Astrocyte of the cerebellum (primary cell): ENCODE measurements around the gene DDX10.
"Not testable (repeated sequence)": the region's sequence is repeated elsewhere in the genome, so short reads cannot be mapped to it uniquely, and the experiment has no call there.

Experiments
- DNase-seq: peaks from one replicate; pipeline ENCODE4 v3.0.0-alpha.2; 2011; ENCODE audit warnings: low read depth
- H3K4me3 ChIP-seq: 2 replicates; pipeline ENCODE4 v1.5.1; 2011; ENCODE audit warnings: mild to moderate bottlenecking, low read depth, low read length, moderate library complexity
- CTCF ChIP-seq: IDR thresholded peaks from 2 replicates; pipeline ENCODE4 v1.5.1; 2012; ENCODE audit warnings: low read length, low read depth, moderate library complexity, mild to moderate bottlenecking; ENCODE audit errors: missing control alignments
- in situ Hi-C: cut with HindIII; loops from 2 replicates; pipeline ENCODE4 v1.10.0; 2017; ENCODE audit warnings: low sequenced_read_pairs

Gene DDX10

GRCh38 chr11:108648528-108648885 is 16.4 kb upstream of the DDX10 start:
- H3K4me3 ChIP-seq, result no peak overlapping the region
- no peak for TF ChIP-seq CTCF
- no peak for DNase-seq
- in situ Hi-C loops, result no loop called here

GRCh38 chr11:108654100-108654499 is 10.8 kb upstream of the DDX10 start:
- DNase-seq, in situ Hi-C loops: not testable (repeated sequence)

GRCh38 chr11:108654994-108655631 is 9.8 kb upstream of the DDX10 start:
- in situ Hi-C loops, result no loop called here
- peak; percentile 44 for DNase-seq
- no peak overlapping the region for H3K4me3 ChIP-seq
- peak; percentile 64 for TF ChIP-seq CTCF

More at GRCh38 chr11:108654100-108654499, 10.8 kb upstream of the DDX10 start:
- not testable (repeated sequence) for H3K4me3 ChIP-seq

DNA sequence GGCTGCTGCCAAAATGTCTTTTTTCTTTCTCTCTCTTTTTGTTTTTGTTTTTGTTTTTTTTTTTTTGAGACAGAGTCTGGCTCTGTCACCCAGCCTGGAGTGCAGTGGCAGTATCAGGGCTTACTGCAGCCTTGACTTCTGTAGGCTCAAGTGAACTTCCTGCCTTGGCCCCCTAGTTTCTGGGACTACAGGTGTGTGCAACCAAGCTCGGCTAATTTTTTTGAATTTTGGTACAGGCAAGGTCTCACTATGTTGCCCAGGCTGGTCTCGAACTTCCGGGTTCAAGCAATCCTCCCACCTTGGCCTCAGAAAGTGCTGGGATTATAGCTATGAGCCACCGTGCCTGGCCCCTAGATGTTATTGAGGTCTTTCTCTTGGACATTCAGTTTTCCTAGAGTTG is 2.2 kb upstream of the DDX10 start:
- in situ Hi-C loops, result no loop called here
- no peak for TF ChIP-seq CTCF
- no peak for DNase-seq

GRCh38 chr11:108663154-108663877 is 1.6 kb upstream of the DDX10 start:
- no peak overlapping the region for H3K4me3 ChIP-seq
- DNase-seq, result no peak
- no peak for TF ChIP-seq CTCF
- in situ Hi-C loops, result no loop called here

More for the DNA sequence above, 2.2 kb upstream of the DDX10 start:
- H3K4me3 ChIP-seq, result no peak overlapping the region

DNA sequence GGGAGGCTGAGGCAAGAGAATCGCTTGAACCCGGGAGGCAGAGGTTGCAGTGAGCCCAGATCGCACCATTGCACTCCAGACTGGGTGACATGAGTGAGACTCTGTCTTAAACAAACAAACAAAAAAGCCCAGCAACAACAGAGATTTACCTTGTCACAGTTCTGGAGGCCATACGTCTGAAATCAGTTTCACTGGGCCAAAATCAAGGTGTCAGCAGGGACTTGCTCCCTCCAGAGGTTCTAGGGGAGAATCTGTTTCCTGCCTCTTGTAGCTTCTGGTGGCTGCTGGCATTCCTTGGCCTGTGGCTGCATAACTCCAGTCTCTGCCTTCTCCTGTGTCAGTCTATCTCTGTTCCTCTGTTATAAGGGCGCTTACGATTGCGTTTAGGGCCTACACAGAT is 1.5 kb downstream of the DDX10 start:
- in situ Hi-C loops, result no loop called here
- H3K4me3 ChIP-seq, result no peak overlapping the region
- no peak for TF ChIP-seq CTCF
- DNase-seq, result no peak

DNA sequence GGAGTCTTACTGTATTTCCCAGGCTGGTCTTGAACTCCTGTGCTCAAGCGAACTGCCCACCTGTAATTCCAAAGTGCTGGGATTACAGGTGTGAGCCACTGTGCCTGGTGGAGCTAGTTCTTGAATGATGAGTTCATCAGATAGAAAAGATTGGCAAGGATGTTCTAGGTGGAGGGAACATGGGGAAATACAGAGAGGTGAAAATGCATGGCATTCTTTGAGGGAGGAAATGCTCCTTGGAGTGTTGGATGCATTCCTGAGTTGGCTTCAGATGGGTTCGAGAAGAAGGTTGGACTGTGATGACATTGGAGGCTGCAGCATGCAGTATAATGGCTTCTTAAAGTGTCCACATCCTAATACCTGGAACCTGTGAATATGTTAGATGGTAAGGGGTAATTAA is 4.4 kb downstream of the DDX10 start:
- in situ Hi-C loops, result no loop called here
- no peak for TF ChIP-seq CTCF
- DNase-seq, result no peak

More for the DNA sequence above, 4.4 kb downstream of the DDX10 start:
- H3K4me3 ChIP-seq, result no peak overlapping the region
